ENCODE results near the gene NLRP5. TPM values are rescaled to one million over a fixed set of nuclear protein-coding genes. Genes with fewer than 3 reads are reported as not detected.
"Not testable (repeated sequence)": the region's sequence is repeated elsewhere in the genome, so short reads cannot be mapped to it uniquely, and the experiment has no call there.

The NLRP5 gene
- total RNA-seq (ENCODE audit: low replicate concordance) = not detected in 2 replicates
- long read RNA-seq = 0 reads

GRCh38 chr19:55986487-55986886 lies at the start of gene NLRP5:
Gene NLRP5, plus strand, starts transcription at chr19:55986775.
- TF ChIP-seq, protein P1, sequence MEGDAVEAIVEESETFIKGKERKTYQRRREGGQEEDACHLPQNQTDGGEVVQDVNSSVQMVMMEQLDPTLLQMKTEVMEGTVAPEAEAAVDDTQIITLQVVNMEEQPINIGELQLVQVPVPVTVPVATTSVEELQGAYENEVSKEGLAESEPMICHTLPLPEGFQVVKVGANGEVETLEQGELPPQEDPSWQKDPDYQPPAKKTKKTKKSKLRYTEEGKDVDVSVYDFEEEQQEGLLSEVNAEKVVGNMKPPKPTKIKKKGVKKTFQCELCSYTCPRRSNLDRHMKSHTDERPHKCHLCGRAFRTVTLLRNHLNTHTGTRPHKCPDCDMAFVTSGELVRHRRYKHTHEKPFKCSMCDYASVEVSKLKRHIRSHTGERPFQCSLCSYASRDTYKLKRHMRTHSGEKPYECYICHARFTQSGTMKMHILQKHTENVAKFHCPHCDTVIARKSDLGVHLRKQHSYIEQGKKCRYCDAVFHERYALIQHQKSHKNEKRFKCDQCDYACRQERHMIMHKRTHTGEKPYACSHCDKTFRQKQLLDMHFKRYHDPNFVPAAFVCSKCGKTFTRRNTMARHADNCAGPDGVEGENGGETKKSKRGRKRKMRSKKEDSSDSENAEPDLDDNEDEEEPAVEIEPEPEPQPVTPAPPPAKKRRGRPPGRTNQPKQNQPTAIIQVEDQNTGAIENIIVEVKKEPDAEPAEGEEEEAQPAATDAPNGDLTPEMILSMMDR (conservative IDR thresholded peaks at IDR 0.05) = no peak
- Mint-ChIP-seq H3K9me3 (no peaks in the 10 kb centered on the region), H3K36me3 (no peaks in the 10 kb centered on the region), H3K27ac (no peak within 1 kb of the TSS), H3K27me3 (no peaks in the 10 kb centered on the region), H3K4me3 (no peak within 1 kb of the TSS), H3K4me1 (ENCODE audit: unreplicated experiment) (no peaks in the 10 kb centered on the region)
- no peak for DNase-seq (ENCODE audit: extremely low spot score, unreplicated experiment)

- no peak overlapping the region for H3K27ac Mint-ChIP-seq
- H3K27me3 Mint-ChIP-seq = no peaks in the 10 kb centered on the region
- no peaks in the 10 kb centered on the region for H3K4me1 Mint-ChIP-seq (ENCODE audit: unreplicated experiment)
- H3K4me3 Mint-ChIP-seq = no peak overlapping the region
- peak; percentile 37 for DNase-seq (ENCODE audit: extremely low spot score, unreplicated experiment)
- H3K9me3 Mint-ChIP-seq = peaks cover 24% of the 10 kb centered on the region
- H3K36me3 Mint-ChIP-seq = peaks cover 4% of the 10 kb centered on the region
- TF ChIP-seq, protein P1 (conservative IDR thresholded peaks at IDR 0.05) = no peak
These were observed 47.4 kb upstream of the NLRP5 start for GRCh38 chr19:55939206-55939605.

- H3K36me3 Mint-ChIP-seq = no peaks in the 10 kb centered on the region
- peak; percentile 20 for DNase-seq (ENCODE audit: extremely low spot score, unreplicated experiment)
These were observed 46.3 kb upstream of the NLRP5 start for GRCh38 chr19:55940306-55940705.

GRCh38 chr19:55947532-55947931 lies 39.0 kb upstream of the NLRP5 start, which contains the start of gene NLRP8:
Gene NLRP8, plus strand, starts transcription at chr19:55947832.
- DNase-seq (ENCODE audit: extremely low spot score, unreplicated experiment) = no peak
- Mint-ChIP-seq H3K36me3 (no peaks in the 10 kb centered on the region), H3K27ac (no peak within 1 kb of the TSS), H3K27me3 (no peaks in the 10 kb centered on the region), H3K4me1 (ENCODE audit: unreplicated experiment) (no peaks in the 10 kb centered on the region), H3K9me3 (peaks cover 16% of the 10 kb centered on the region), H3K4me3 (no peak within 1 kb of the TSS)
- TF ChIP-seq, protein P1 (conservative IDR thresholded peaks at IDR 0.05) = no peak

More at GRCh38 chr19:55940306-55940705, 46.3 kb upstream of the NLRP5 start:
- no peak overlapping the region for H3K27ac Mint-ChIP-seq
- H3K27me3 Mint-ChIP-seq = no peaks in the 10 kb centered on the region
- no peaks in the 10 kb centered on the region for H3K4me1 Mint-ChIP-seq (ENCODE audit: unreplicated experiment)
- TF ChIP-seq, protein P1 (conservative IDR thresholded peaks at IDR 0.05) = no peak
- peaks cover 15% of the 10 kb centered on the region for H3K9me3 Mint-ChIP-seq
- H3K4me3 Mint-ChIP-seq = no peak overlapping the region

DNA sequence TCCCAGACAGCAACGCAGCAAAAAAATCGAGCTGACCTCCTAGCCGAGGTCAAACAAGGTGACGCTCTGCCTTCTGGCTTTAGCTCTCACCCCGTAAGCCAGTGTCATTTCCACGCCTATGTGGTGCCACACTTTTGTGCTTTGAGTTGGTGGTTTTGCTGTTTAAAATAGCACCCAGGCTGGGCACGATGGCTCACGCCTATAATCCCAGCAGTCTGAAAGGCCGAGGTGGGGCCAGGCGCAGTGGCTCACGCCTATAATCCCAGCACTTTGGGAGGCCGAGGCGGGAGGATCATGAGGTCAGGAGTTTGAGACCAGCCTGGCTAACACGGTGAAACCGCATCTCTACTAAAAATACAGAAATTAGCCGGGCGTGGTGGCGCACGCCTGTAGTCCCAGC lies 36.0 kb upstream of the NLRP5 start:
- H3K36me3 Mint-ChIP-seq; H3K27ac Mint-ChIP-seq; DNase-seq (ENCODE audit: extremely low spot score, unreplicated experiment); H3K9me3 Mint-ChIP-seq; H3K4me3 Mint-ChIP-seq; H3K4me1 Mint-ChIP-seq (ENCODE audit: unreplicated experiment); H3K27me3 Mint-ChIP-seq: not testable (repeated sequence)

- TF ChIP-seq, protein P1 (conservative IDR thresholded peaks at IDR 0.05) = no peak
- no peak overlapping the region for H3K27ac Mint-ChIP-seq
- DNase-seq (ENCODE audit: extremely low spot score, unreplicated experiment) = no peak
- no peaks in the 10 kb centered on the region for H3K4me1 Mint-ChIP-seq (ENCODE audit: unreplicated experiment)
- H3K36me3 Mint-ChIP-seq = no peaks in the 10 kb centered on the region
- no peaks in the 10 kb centered on the region for H3K9me3 Mint-ChIP-seq
- H3K27me3 Mint-ChIP-seq = no peaks in the 10 kb centered on the region
- H3K4me3 Mint-ChIP-seq = no peak overlapping the region
These were observed 30.1 kb upstream of the NLRP5 start for GRCh38 chr19:55956431-55956830.
